VCaP (cell line): ENCODE data around the gene MAOB.

Experiments
- H3K27ac ChIP-seq: fragments of 450-650 bp; 2 replicates; pipeline ENCODE4 v1.5.1; 2017
- CTCF ChIP-seq: fragments of 450-650 bp; conservative IDR thresholded peaks from 2 replicates; pipeline ENCODE4 v1.5.1; 2017; ENCODE audit warnings: mild to moderate bottlenecking, moderate library complexity

Gene MAOB

GRCh38 chrX:43853225-43853828, 28.9 kb downstream of the MAOB start:
- no peak for TF ChIP-seq CTCF
- no peak overlapping the region for H3K27ac ChIP-seq

GRCh38 chrX:43850629-43851028, 31.6 kb downstream of the MAOB start:
- H3K27ac ChIP-seq, result no peak overlapping the region
- TF ChIP-seq CTCF, result no peak

GRCh38 chrX:43849173-43849572, 33.1 kb downstream of the MAOB start:
- no peak for TF ChIP-seq CTCF
- no peak overlapping the region for H3K27ac ChIP-seq

- TF ChIP-seq CTCF, result no peak
- no peak overlapping the region for H3K27ac ChIP-seq
Measured at GRCh38 chrX:43847352-43847751, 34.9 kb downstream of the MAOB start.

GRCh38 chrX:43846558-43846957, 35.7 kb downstream of the MAOB start:
- no peak for TF ChIP-seq CTCF
- H3K27ac ChIP-seq, result no peak overlapping the region

- no peak overlapping the region for H3K27ac ChIP-seq
Measured at GRCh38 chrX:43845776-43846175, 36.5 kb downstream of the MAOB start.

GRCh38 chrX:43840265-43840664, 42.0 kb downstream of the MAOB start:
- H3K27ac ChIP-seq, result no peak overlapping the region
- no peak for TF ChIP-seq CTCF

More at GRCh38 chrX:43845776-43846175, 36.5 kb downstream of the MAOB start:
- no peak for TF ChIP-seq CTCF
